Activated CD4-positive, alpha-beta T cell treated with anti-CD3 and anti-CD28 coated beads, Interleukin-2, Interleukin-4, amounts not matched to agents 100 ng/mL and 50 ng/mL, durations not matched to agents 16 hours and 8 hours (primary cell): ENCODE results near the gene EMC7.
A peak's percentile ranks its signal among the peaks of the same experiment; 100 is the strongest.

Source experiments
- DNase-seq: peaks from one replicate; pipeline ENCODE4 v3.0.0-alpha.2; 2020; ENCODE audit warnings: low spot score

The EMC7 gene

DNA sequence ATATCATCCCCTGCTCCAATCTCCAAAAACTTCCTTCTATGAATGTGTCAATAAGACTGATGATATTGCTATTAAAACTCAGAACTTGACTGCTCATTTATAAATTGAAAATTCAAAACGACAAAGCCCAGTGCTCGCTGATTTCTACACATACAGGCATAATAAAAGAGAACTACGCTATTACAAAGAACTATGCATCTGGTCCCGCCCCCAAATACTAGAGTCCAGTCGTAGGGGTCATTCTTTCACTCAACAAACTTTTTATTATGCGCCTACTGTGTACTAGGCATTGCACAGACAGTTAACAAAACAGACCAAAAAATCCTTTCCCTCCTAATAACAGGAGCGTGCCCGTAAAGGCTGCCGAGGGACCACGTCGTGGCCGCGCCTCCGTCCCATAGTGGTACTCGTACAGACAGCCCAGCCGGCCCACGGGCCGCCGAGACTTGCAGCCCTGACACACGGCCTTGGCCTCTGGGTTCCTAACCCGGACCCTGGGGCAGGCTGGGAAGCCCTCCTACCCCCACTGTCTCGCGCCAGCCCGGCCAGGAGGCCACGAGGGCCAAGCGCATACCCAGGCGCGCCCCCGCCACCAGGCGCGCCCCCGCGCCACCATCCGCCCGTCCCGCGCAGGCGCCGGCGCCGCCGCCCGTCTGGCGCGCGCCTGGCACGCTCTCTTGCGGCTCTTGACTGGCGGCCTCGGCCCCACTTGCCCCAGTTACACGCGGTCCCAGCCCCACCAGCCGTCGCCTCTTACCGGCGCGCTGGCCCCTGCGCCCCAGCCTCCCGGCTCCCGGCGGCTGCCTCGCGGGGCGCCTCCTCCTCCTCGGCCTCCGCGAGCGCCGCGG lies 63.4 kb downstream of the EMC7 start:
- DNase-seq: peak; percentile 64
